Astrocyte (in vitro differentiated cells and primary cell): ENCODE measurements around the gene NPEPL1. TPM values are rescaled to one million over a fixed set of nuclear protein-coding genes. Genes with fewer than 3 reads are reported as not detected.

Experiments
- DNase-seq: peaks from one replicate; pipeline ENCODE4 v3.0.0-alpha.2; 2010; ENCODE audit warnings: low read depth
- FAIRE-seq: peaks from 2 replicates; lab custom pipeline; 2011; peaks lifted over from hg19 to GRCh38; lab: Jason Lieb, UNC
- H2AFZ ChIP-seq: 2 replicates; pipeline ENCODE4 v1.6.0; 2012; ENCODE audit warnings: low read depth, low read length, inconsistent platforms
- H3K27ac ChIP-seq: 2 replicates; pipeline ENCODE4 v1.5.1; 2011; ENCODE audit warnings: low read depth, low read length, inconsistent platforms
- H3K27me3 ChIP-seq: 2 replicates; pipeline ENCODE4 v1.6.0; 2011; ENCODE audit warnings: low read length, inconsistent platforms; ENCODE audit not compliant: insufficient read depth
- H3K36me3 ChIP-seq: 2 replicates; pipeline ENCODE4 v1.5.1; 2011; ENCODE audit warnings: low read length, inconsistent platforms; ENCODE audit not compliant: insufficient read depth
- H3K4me1 ChIP-seq: 2 replicates; pipeline ENCODE4 v1.5.1; 2011; ENCODE audit warnings: low read length, inconsistent platforms; ENCODE audit not compliant: insufficient read depth
- H3K4me2 ChIP-seq: 2 replicates; pipeline ENCODE4 v1.6.0; 2012; ENCODE audit warnings: low read length, inconsistent platforms
- H3K4me3 ChIP-seq: 2 replicates; pipeline ENCODE4 v1.5.1; 2011; ENCODE audit warnings: low read depth, mild to moderate bottlenecking, low read length, inconsistent platforms; ENCODE audit not compliant: insufficient read depth
- H3K79me2 ChIP-seq: 2 replicates; pipeline ENCODE4 v1.6.0; 2012; ENCODE audit warnings: mild to moderate bottlenecking, low read length, inconsistent platforms; ENCODE audit not compliant: insufficient read depth
- H3K9ac ChIP-seq: 2 replicates; pipeline ENCODE4 v1.6.0; 2012; ENCODE audit warnings: mild to moderate bottlenecking, low read length, inconsistent platforms
- H3K9me3 ChIP-seq: 2 replicates; pipeline ENCODE4 v1.5.1; 2012; ENCODE audit warnings: low read depth, mild to moderate bottlenecking, low read length, inconsistent platforms; ENCODE audit not compliant: insufficient read depth
- H4K20me1 ChIP-seq: 2 replicates; pipeline ENCODE4 v1.6.0; 2012; ENCODE audit warnings: low read length, inconsistent platforms; ENCODE audit not compliant: insufficient read depth
- H3K27ac Mint-ChIP-seq: one replicate; pipeline ENCODE4 v1.8.0; 2021; ENCODE audit warnings: mild to moderate bottlenecking, mixed read lengths; ENCODE audit not compliant: unreplicated experiment
- H3K27me3 Mint-ChIP-seq: one replicate; pipeline ENCODE4 v1.8.0; 2021; ENCODE audit warnings: low read depth, mixed read lengths; ENCODE audit not compliant: unreplicated experiment
- H3K36me3 Mint-ChIP-seq: one replicate; pipeline ENCODE4 v1.8.0; 2021; ENCODE audit warnings: low read depth, mixed read lengths; ENCODE audit not compliant: unreplicated experiment
- H3K4me1 Mint-ChIP-seq: one replicate; pipeline ENCODE4 v1.8.0; 2021; ENCODE audit warnings: low read depth, mixed read lengths; ENCODE audit not compliant: unreplicated experiment
- H3K4me3 Mint-ChIP-seq: one replicate; pipeline ENCODE4 v1.8.0; 2021; ENCODE audit warnings: mild to moderate bottlenecking, moderate library complexity, mixed read lengths; ENCODE audit not compliant: unreplicated experiment
- H3K9me3 Mint-ChIP-seq: one replicate; pipeline ENCODE4 v1.8.0; 2021; ENCODE audit warnings: mild to moderate bottlenecking, mixed read lengths; ENCODE audit not compliant: unreplicated experiment
- CTCF ChIP-seq: IDR thresholded peaks from 2 replicates; pipeline ENCODE4 v1.5.1; 2011; ENCODE audit warnings: low read depth, mild to moderate bottlenecking, inconsistent platforms, low read length, moderate library complexity; ENCODE audit not compliant: insufficient read depth
- EZH2 ChIP-seq: IDR thresholded peaks from 2 replicates; pipeline ENCODE4 v1.6.1; 2012; ENCODE audit warnings: mild to moderate bottlenecking, low read length, inconsistent platforms; ENCODE audit not compliant: insufficient read depth
- total RNA-seq: library from RNA; stranded (reverse); gene quantifications from 2 replicates; pipeline ENCODE4 v1.2.1, GENCODE V29; 2021

NPEPL1 gene
- total RNA-seq, 1 donor from 2014 or later = 27.1 TPM

GRCh38 chr20:58698741-58699622 lies 6.4 kb downstream of the NPEPL1 start:
- no peak overlapping the region for H3K27ac Mint-ChIP-seq
- H2AFZ ChIP-seq = no peak overlapping the region
- peaks cover 5% of the 10 kb centered on the region for H3K4me1 Mint-ChIP-seq
- H3K4me3 Mint-ChIP-seq = no peak overlapping the region
- H3K79me2 ChIP-seq = peaks cover 12% of the 10 kb centered on the region
- no peak overlapping the region for H3K9ac ChIP-seq
- peaks cover 5% of the 10 kb centered on the region for H3K4me1 ChIP-seq
- TF ChIP-seq CTCF (no peak), EZH2 (no peak)
- no peak overlapping the region for H3K4me3 ChIP-seq
- FAIRE-seq (no peak), DNase-seq (no peak)
- no peaks in the 10 kb centered on the region for H3K27me3 ChIP-seq
- H3K27me3 Mint-ChIP-seq = peaks cover 4% of the 10 kb centered on the region
- peaks cover 9% of the 10 kb centered on the region for H4K20me1 ChIP-seq
- peaks cover 16% of the 10 kb centered on the region for H3K36me3 ChIP-seq
- H3K9me3 ChIP-seq = no peaks in the 10 kb centered on the region
- H3K27ac ChIP-seq = no peak overlapping the region
- peaks cover 24% of the 10 kb centered on the region for H3K36me3 Mint-ChIP-seq
- H3K4me2 ChIP-seq = no peak overlapping the region
- no peaks in the 10 kb centered on the region for H3K9me3 Mint-ChIP-seq

GRCh38 chr20:58699623-58700107 lies 7.1 kb downstream of the NPEPL1 start:
- peaks cover 5% of the 10 kb centered on the region for H3K79me2 ChIP-seq
- Mint-ChIP-seq H3K4me1 (peaks cover 3% of the 10 kb centered on the region), H3K4me3 (no peak overlapping the region), H3K27me3 (peaks cover 4% of the 10 kb centered on the region), H3K36me3 (peaks cover 28% of the 10 kb centered on the region), H3K9me3 (no peaks in the 10 kb centered on the region), H3K27ac (peak overlapping the region; percentile 60)
- FAIRE-seq (no peak), DNase-seq (no peak)
- peaks cover 8% of the 10 kb centered on the region for H4K20me1 ChIP-seq
- no peak overlapping the region for H2AFZ ChIP-seq
- TF ChIP-seq CTCF = no peak
- H3K27me3 ChIP-seq = no peaks in the 10 kb centered on the region
- no peak overlapping the region for H3K4me3 ChIP-seq
- H3K27ac ChIP-seq = no peak overlapping the region
- no peaks in the 10 kb centered on the region for H3K9me3 ChIP-seq
- H3K9ac ChIP-seq = no peak overlapping the region
- H3K4me1 ChIP-seq = peaks cover 3% of the 10 kb centered on the region
- H3K36me3 ChIP-seq = peaks cover 21% of the 10 kb centered on the region
- no peak overlapping the region for H3K4me2 ChIP-seq
